Choroid plexus epithelial cell (primary cell): Measurements from ENCODE around the gene CCM2.

ENCODE experiments used
- DNase-seq: peaks from one replicate; pipeline ENCODE4 v3.0.0-alpha.2; 2010; ENCODE audit warnings: low read depth
- H3K4me3 ChIP-seq: 2 replicates; pipeline ENCODE4 v1.5.1; 2011; ENCODE audit warnings: low read depth, mild to moderate bottlenecking, control low read depth, low read length, moderate library complexity
- CTCF ChIP-seq: conservative IDR thresholded peaks from 2 replicates; pipeline ENCODE4 v1.5.1; 2011; ENCODE audit warnings: low read depth, mild to moderate bottlenecking, control low read depth, inconsistent platforms, low read length, moderate library complexity

CCM2 gene

GRCh38 chr7:45088146-45088701 is 88.2 kb downstream of the CCM2 start:
- peak overlapping the region; percentile 55 for H3K4me3 ChIP-seq
- TF ChIP-seq CTCF, result no peak
- DNase-seq, result no peak

GRCh38 chr7:45088821-45089340 is 88.9 kb downstream of the CCM2 start, which contains the start of gene NACAD:
Gene NACAD, minus strand, starts transcription at chr7:45088969. Its CDS starts 75 bp downstream, at chr7:45088894.
- peak within 1 kb of the TSS; percentile 55 for H3K4me3 ChIP-seq
- DNase-seq, result no peak
- no peak for TF ChIP-seq CTCF

DNA sequence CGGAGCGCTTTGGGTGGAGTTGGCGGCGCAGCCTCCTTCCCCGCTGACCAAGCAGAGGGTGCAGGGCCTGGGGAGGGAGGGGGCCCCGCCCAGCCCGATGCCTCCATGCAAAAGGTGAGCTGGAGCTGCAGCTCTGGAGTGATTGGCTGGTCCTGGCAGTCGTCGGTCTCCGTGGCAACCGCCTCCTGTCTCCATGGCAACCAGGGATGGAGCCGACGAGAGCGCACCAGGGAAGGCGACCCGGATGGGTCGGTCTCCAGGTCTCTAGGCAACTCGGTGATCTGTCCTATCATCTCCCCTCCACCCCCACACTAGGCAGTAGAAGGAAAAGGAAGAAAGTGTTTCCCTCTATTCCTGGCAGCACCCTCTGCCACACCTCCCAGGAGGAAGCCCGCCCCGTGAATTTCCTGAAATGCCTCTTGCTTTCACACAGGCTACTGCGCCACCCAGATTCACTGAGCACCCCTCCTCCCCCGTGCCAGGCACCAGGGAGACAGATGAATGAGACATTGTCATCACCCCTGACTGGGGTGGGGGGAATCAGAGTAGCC is 89.4 kb downstream of the CCM2 start:
- peak; percentile 49 for DNase-seq
- peak overlapping the region; percentile 55 for H3K4me3 ChIP-seq
- no peak for TF ChIP-seq CTCF

GRCh38 chr7:45092100-45092930 is 92.3 kb downstream of the CCM2 start:
- TF ChIP-seq CTCF, result no peak
- no peak for DNase-seq
- no peak overlapping the region for H3K4me3 ChIP-seq

GRCh38 chr7:45092931-45093235 is 92.9 kb downstream of the CCM2 start:
- TF ChIP-seq CTCF, result no peak
- no peak for DNase-seq
- no peak overlapping the region for H3K4me3 ChIP-seq

- H3K4me3 ChIP-seq, result no peak overlapping the region
- TF ChIP-seq CTCF, result no peak
- DNase-seq, result no peak
Measured at GRCh38 chr7:45098983-45099839, 99.2 kb downstream of the CCM2 start.
